Left lung (tissue), 10 donors: ENCODE results near the gene PALLD. TPM values are rescaled to one million over a fixed set of nuclear protein-coding genes. Genes with fewer than 3 reads are reported as not detected.

Experiments used
- ATAC-seq: fragments of 200-7000 bp; cut with Tn5 transposase; one replicate; pipeline ENCODE4 v1.9.1; 2020; ENCODE audit warnings: moderate library complexity
- DNase-seq, 4 donors: peaks; one replicate each; pipeline ENCODE4 v3.0.0-alpha.2; 2013 to 2020
- H3K27ac ChIP-seq, 2 donors: fragments of 200-600 bp; sonication (generic) in 1 of 2; one replicate each; pipeline versions ENCODE4 v1.5.0 to v1.8.0; 2020 to 2021
- H3K27me3 ChIP-seq, 2 donors: fragments of 200-600 bp; sonication (generic) in 1 of 2; one replicate each; pipeline versions ENCODE4 v1.5.0 to v1.8.0; 2020 to 2021
- H3K36me3 ChIP-seq, 2 donors: fragments of 200-600 bp; sonication (generic) in 1 of 2; one replicate each; pipeline versions ENCODE4 v1.5.0 to v1.8.0; 2020 to 2021
- H3K4me1 ChIP-seq, 2 donors: fragments of 200-600 bp; one replicate each; pipeline ENCODE4 v1.8.0; 2021
- H3K4me3 ChIP-seq, 2 donors: fragments of 200-600 bp; sonication (generic) in 1 of 2; one replicate each; pipeline versions ENCODE4 v1.5.0 to v1.8.0; 2020 to 2021; ENCODE audit warnings: mild to moderate bottlenecking in 1 of 2
- H3K9me3 ChIP-seq, 2 donors: fragments of 200-600 bp; sonication (generic) in 1 of 2; one replicate each; pipeline versions ENCODE4 v1.5.0 to v1.8.0; 2020 to 2021
- intact Hi-C, 2 donors: fragments of 100-400 bp; cut with DNase I; formaldehyde crosslinking; loops; one replicate each; pipeline versions ENCODE4 v1.11.2 to v1.14.2; 2022
- polyA plus RNA-seq, 6 donors: library from polyadenylated mRNA; unstranded; fragments of 120-200 nt; gene quantifications; one replicate each; pipeline ENCODE4 v1.2.1, GENCODE V29; 2013; ENCODE audit not compliant: insufficient read length in 6 of 6
- total RNA-seq, 2 donors: library from RNA; stranded (reverse); fragmentation: NEBNext Ultra II Directional; extraction: Animal tissue kit (Norgen Biotek cat#: 25700); gene quantifications; one replicate each; pipeline ENCODE4 v1.2.1, GENCODE V29; 2021
- TF ChIP-seq, protein P1 (sequence below), 2 donors: fragments of 200-600 bp; sonication (generic) in 1 of 2; IDR thresholded peaks; one replicate each; pipeline versions ENCODE4 v1.5.0 to v1.8.0; 2021; ENCODE audit warnings: antibody characterized with exemption in 2 of 2
- donor health status: DM: no; HTN: yes; CAD: no.
- donor health status: DM: no; HTN: no; CAD: no.

The PALLD gene
- total and polyA plus RNA-seq, 8 donors, result 67.5 to 194 (median 80.4) TPM

DNA sequence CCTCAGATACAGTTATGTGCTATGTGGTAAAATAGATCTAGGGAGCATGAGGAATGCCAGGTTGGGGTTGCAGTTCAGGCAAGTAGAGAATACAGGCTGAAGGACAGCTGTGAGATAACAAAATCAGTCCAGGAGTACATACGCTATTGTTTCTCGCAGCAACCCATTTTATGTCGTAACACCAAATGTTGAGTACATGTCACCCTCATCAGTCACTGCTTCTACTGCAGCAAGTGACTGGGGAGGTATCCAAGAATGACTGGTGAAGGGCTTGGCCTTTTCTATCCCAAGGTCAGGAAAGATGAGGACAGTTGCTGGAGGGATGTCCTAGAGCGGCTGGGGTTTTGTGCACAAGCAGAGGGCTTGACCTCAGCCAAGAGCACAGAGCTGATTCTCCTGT, 341.1 kb downstream of the PALLD start:
- TF ChIP-seq, protein P1, sequence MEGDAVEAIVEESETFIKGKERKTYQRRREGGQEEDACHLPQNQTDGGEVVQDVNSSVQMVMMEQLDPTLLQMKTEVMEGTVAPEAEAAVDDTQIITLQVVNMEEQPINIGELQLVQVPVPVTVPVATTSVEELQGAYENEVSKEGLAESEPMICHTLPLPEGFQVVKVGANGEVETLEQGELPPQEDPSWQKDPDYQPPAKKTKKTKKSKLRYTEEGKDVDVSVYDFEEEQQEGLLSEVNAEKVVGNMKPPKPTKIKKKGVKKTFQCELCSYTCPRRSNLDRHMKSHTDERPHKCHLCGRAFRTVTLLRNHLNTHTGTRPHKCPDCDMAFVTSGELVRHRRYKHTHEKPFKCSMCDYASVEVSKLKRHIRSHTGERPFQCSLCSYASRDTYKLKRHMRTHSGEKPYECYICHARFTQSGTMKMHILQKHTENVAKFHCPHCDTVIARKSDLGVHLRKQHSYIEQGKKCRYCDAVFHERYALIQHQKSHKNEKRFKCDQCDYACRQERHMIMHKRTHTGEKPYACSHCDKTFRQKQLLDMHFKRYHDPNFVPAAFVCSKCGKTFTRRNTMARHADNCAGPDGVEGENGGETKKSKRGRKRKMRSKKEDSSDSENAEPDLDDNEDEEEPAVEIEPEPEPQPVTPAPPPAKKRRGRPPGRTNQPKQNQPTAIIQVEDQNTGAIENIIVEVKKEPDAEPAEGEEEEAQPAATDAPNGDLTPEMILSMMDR (IDR thresholded peaks at IDR 0.05), result no peak
- Histone ChIP-seq H3K4me1 (peaks cover under 1 to 16% of the 10 kb centered on the region in 2 donors), H3K9me3 (no peaks in the 10 kb centered on the region), H3K27ac (peak overlapping the region in 1 of 2 donors; percentile 21), H3K27me3 (peaks cover 0 to 30% of the 10 kb centered on the region in 2 donors), H3K4me3 (no peak overlapping the region), H3K36me3 (no peaks in the 10 kb centered on the region)
- intact Hi-C loops, result no loop called here
- DNase-seq, result no peak
- ATAC-seq, result no peak

DNA sequence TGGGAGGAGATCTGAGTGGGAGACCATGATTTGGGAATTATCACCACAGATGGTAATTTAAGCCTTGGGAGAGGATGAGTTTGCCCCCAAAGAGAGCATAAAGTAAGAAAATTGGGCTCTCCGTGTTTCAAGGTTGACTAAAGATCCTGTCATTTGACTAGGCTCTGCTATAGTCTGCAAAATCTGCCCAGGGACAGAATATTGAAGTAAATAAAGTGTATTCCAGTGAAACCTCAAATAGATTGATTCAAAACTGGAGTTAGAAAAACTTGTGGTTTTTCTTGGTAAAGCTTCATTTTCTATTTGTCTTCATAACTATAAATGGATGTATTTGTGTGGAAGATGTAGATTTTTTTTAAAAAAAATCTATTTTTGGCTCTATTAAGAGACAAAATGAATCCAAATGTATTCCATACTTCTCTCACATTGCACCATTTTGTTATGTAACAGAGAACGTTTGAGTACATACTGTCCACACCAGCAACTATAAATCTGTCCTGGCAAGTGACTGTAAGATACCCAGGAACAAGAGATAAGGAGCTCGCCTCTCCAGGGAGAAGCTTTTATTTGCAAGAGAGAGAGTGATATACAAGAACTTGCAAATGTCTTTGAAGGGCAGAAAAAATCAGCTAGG, 343.0 kb downstream of the PALLD start:
- TF ChIP-seq, protein P1 (IDR thresholded peaks at IDR 0.05), result no peak
- Histone ChIP-seq H3K36me3 (no peaks in the 10 kb centered on the region), H3K9me3 (no peaks in the 10 kb centered on the region), H3K27me3 (peaks cover 0 to 10% of the 10 kb centered on the region in 2 donors), H3K27ac (no peak overlapping the region), H3K4me1 (peaks cover 0 to 16% of the 10 kb centered on the region in 2 donors), H3K4me3 (no peak overlapping the region)
- intact Hi-C loops, result no loop called here
- ATAC-seq (no peak), DNase-seq (peak in 1 of 4 donors; percentile 61)

- intact Hi-C loops, result no loop called here
- ATAC-seq, result no peak
- Histone ChIP-seq H3K27ac (no peak overlapping the region), H3K27me3 (peaks cover 0 to 5% of the 10 kb centered on the region in 2 donors), H3K4me1 (peaks cover 0 to 16% of the 10 kb centered on the region in 2 donors), H3K9me3 (no peaks in the 10 kb centered on the region), H3K4me3 (no peak overlapping the region), H3K36me3 (no peaks in the 10 kb centered on the region)
- TF ChIP-seq, protein P1 (IDR thresholded peaks at IDR 0.05), result no peak
- no peak for DNase-seq
Observed at GRCh38 chr4:168840392-168840763, 343.5 kb downstream of the PALLD start.

DNA sequence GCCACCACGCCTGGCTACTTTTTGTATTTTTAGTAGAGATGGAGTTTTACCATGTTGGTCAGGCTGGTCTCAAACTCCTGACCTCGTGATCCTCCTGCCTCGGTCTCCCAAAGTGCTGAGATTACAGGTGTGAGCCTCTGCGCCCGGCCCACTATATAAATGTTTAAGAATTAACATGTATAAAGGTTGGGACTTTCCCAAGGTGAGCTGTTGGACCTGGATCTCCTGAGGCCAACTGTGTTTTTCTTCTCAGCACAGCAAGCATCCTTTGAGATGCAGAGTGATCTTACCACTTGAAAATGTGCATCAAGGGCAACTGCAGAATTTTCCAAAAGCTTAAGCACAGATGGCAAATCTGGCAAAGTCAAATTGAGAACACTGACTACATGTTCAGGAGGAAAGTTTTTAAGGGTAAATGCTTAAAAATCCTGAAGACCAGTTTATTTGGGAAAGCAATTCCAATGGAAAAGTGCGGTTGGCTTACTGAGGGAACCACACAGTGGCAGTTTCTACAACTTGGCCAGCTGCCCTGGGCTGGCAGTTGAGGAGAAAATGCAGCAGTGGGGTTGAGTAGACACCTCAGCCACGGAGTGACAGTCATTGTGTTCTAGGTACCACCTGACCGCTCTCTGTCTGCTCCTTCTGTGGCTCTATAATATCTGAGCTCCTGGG, 344.3 kb downstream of the PALLD start:
- ATAC-seq, result peak; percentile 11
- Histone ChIP-seq H3K4me3 (no peak overlapping the region), H3K4me1 (peaks cover 0 to 16% of the 10 kb centered on the region in 2 donors), H3K27me3 (no peaks in the 10 kb centered on the region), H3K27ac (no peak overlapping the region), H3K9me3 (no peaks in the 10 kb centered on the region), H3K36me3 (no peaks in the 10 kb centered on the region)
- TF ChIP-seq, protein P1 (IDR thresholded peaks at IDR 0.05), result no peak
- intact Hi-C loops, result no loop called here
- no peak for DNase-seq

DNA sequence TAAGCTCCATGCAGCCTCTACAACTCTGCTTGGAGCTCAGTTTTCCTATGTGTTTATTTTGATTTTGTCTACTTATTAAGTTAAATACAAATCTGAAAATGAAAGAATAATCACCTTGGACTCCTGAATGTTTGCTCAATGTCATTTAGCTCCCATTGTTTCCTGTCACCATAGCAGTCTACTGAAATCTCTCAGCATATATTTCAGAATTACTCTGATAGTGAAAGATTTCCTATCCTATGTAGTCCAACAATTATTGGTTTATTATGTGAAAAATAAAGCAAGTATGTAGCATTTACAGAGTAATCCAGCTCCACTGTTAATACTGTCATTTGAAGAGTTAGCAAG, 344.8 kb downstream of the PALLD start:
- intact Hi-C loops, result no loop called here
- no peaks in the 10 kb centered on the region for H3K27me3 ChIP-seq
- no peaks in the 10 kb centered on the region for H3K9me3 ChIP-seq
- peaks cover 0 to 12% of the 10 kb centered on the region in 2 donors for H3K4me1 ChIP-seq
- no peak overlapping the region for H3K4me3 ChIP-seq
- H3K27ac ChIP-seq, result no peak overlapping the region
- no peaks in the 10 kb centered on the region for H3K36me3 ChIP-seq
- no peak for DNase-seq
- no peak for ATAC-seq
- TF ChIP-seq, protein P1 (IDR thresholded peaks at IDR 0.05), result no peak
